WI38 (cell line): Measurements from ENCODE around the gene COL5A1.

ENCODE experiments used
- H3K4me3 ChIP-seq: 2 replicates; pipeline ENCODE4 v1.5.1; 2011; ENCODE audit warnings: low read depth, mild to moderate bottlenecking, control low read depth, low read length
- CTCF ChIP-seq: IDR thresholded peaks from 2 replicates; pipeline ENCODE4 v1.5.1; 2012; ENCODE audit warnings: low read depth, mild to moderate bottlenecking, control low read depth, low read length

Gene COL5A1

GRCh38 chr9:134626571-134627416 lies 14.8 kb upstream of the COL5A1 start:
- no peak for TF ChIP-seq CTCF
- no peak overlapping the region for H3K4me3 ChIP-seq

GRCh38 chr9:134627417-134628353 lies 13.9 kb upstream of the COL5A1 start:
- no peak for TF ChIP-seq CTCF
- no peak overlapping the region for H3K4me3 ChIP-seq

GRCh38 chr9:134628354-134628736 lies 13.3 kb upstream of the COL5A1 start:
- H3K4me3 ChIP-seq: no peak overlapping the region
- no peak for TF ChIP-seq CTCF

GRCh38 chr9:134629061-134629585 lies 12.5 kb upstream of the COL5A1 start:
- H3K4me3 ChIP-seq: no peak overlapping the region
- no peak for TF ChIP-seq CTCF

- no peak for TF ChIP-seq CTCF
- H3K4me3 ChIP-seq: no peak overlapping the region
These were observed 11.8 kb upstream of the COL5A1 start for GRCh38 chr9:134629586-134630392.

- TF ChIP-seq CTCF: no peak
- no peak overlapping the region for H3K4me3 ChIP-seq
These were observed 11.2 kb upstream of the COL5A1 start for GRCh38 chr9:134630393-134630790.
